Posterior vena cava (tissue), 2 donors: ENCODE data around the gene PHC1. TPM values are rescaled to one million over a fixed set of nuclear protein-coding genes. Genes with fewer than 3 reads are reported as not detected.
"Not testable (repeated sequence)": the region's sequence is repeated elsewhere in the genome, so short reads cannot be mapped to it uniquely, and the experiment has no call there.

ENCODE experiments used
- DNase-seq: peaks from one replicate; pipeline ENCODE4 v3.0.0-alpha.2; 2020; ENCODE audit warnings: low spot score
- intact Hi-C, 2 donors: fragments of 100-400 bp; cut with DNase I; formaldehyde crosslinking; loops; one replicate each; pipeline versions ENCODE4 v1.14.1 to v1.14.2; 2022 to 2023
- total RNA-seq, 2 donors: library from RNA; stranded (reverse); fragmentation: NEBNext Ultra II Directional; extraction: Animal tissue kit (Norgen Biotek cat#: 25700); gene quantifications; one replicate each; pipeline ENCODE4 v1.2.1, GENCODE V29; 2021
- donor health status: DM: yes; HTN: yes; CAD: no.
- donor health status: DM: yes; HTN: yes; CAD: no.

Gene PHC1
- total RNA-seq, 2 donors from 2014 or later, result 31.1 to 36.6 TPM

DNA sequence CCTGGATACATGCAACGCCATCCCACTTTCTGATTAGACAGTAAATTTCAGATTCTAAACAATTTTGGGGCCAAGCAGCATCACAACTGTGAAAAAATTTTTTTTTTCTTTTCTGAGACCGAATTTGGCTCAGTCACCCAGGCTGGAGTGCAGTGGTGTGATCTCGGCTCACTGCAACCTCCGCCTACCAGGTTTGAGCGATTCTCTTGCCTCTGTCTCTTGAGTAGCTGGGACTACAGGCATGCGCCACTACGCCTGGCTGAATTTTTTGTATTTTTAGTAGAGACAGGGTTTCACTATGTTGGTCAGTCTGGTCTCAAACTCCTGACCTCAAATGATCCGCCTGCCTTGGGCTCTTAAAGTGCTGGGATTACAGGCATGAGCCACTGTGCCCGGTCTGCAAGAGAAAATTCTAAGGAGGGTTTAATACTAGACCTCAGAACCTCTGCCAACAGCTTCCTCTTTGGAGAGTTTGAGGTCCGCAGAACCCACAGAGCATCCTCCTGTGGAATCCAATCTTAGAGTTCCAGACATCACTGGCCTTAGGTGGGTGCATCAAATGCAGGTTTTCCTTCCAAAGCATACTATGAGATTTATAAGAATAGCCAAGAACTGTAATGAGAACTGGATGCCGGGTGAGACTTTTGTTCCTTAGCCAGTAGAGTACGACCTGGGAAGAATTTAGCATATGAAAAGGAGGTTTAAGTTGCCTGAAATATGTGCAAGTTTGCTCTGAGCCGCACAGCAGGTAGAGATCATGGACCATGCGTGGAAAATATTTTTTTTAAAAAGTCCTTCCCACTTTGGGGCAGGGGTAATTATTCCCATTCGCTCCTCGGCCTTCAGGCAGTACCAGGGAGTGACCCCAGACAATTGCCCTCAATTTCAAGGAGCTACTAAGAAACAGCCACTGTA, 7.8 kb upstream of the PHC1 start:
- DNase-seq, result no peak
- intact Hi-C loops, result no loop called here

DNA sequence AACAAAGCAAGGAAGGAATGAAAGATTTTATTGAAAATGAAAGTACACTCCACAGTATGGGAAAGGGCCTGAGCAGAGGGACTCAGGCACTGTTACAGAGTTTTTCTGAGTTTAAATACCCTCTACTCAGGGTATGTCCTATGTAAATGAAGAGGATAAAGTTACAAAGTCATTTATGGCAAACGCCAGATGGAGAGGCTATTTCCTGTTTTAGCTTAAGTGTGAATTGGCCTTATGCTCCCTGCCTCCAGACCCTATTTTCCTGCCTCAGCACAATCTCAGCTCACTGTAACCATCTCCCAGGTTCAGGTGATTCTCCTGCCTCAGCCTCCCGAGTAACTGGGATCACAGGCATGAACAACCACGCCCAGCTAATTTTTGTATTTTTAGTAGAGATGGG, 6.8 kb upstream of the PHC1 start:
- intact Hi-C loops, result no loop called here

DNA sequence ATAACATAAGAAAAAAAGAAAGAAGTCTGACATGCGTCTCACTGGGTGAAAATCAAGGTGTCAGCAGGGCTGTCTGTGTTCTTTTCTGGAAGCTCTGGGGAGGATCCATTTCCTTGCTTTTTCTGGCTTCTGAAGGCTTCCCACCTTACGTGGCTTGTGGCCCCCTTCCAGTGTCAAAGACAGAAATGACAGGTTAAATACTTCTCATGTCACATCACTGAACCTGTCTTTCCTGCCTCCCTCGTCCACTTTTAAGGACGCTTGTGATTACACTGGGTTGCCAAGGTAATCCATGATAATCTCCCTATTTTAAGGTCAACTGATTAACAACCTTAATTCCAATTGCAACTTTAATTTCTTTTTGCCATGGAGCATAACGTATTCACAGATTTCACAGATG, 4.6 kb upstream of the PHC1 start:
- no peak for DNase-seq
- intact Hi-C loops, result no loop called here

More for the DNA sequence above, 6.8 kb upstream of the PHC1 start:
- no peak for DNase-seq

DNA sequence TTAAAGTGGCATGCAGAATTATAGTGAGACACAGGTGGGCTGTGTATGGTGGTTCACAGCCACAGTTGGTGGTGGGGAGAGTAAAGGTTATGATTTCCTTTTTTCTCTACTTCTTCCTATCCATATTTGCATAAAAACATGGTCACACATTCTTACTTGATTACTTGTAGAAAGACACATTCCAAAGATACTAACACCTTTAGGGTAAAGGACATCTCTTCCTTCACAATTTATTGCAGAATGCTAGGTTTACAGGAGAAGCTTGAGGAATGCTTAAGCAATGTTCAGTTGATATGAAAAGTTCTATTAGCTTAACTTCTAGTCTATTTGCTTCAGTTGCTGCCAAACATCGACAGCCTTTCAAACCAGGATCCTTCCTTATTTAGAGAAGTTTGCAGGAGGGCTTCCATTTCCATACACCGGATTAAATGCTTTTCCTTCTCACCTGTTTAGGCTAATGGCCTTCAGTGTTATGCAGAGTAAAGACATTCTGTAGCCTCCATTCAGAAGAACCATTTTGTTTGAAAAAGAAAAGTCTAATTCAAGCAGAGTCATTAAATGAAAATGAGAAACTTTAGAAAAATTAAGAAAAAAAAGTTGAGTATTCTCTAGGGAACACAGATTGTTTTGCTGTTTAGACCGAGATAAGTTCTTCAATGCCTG, 2.6 kb upstream of the PHC1 start:
- intact Hi-C loops, result no loop called here
- no peak for DNase-seq

DNA sequence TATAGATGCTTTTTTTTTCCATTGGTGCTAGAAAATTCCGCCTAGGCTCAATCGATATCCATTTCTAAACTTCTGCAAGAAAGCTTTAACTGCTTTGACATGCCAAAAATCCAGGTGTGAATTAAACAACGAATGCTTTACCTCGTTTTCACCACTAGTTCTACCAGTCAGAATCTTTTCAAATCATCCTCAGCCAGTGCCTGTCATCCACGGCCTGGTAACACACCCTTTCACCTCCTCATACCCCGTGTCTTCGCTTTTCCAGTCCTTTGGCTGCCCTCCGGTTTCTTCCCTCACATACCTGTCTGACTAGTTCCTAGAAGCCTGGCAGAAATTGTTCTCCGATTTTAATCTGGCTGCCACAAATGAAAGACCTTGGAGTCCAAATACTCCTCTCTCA, 1.4 kb upstream of the PHC1 start:
- intact Hi-C loops, result no loop called here
- no peak for DNase-seq

DNA sequence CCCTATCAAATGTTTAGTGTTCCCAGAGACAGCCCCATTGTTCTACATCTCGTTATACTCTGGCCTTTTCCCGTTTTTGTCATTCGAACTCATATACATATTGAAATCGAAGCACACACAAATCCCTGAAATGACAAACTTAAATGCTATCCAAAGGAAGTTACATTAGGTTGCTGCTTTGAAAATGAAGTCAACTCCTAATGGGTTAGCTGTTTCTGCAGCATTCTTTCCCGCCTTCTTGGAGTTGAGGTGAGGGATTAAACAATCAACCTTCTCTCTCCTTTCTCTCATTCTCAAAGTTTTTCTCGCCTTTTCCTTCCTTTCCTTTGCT, 642 bp upstream of the PHC1 start:
- DNase-seq, result no peak
- intact Hi-C loops, result no loop called here

DNA sequence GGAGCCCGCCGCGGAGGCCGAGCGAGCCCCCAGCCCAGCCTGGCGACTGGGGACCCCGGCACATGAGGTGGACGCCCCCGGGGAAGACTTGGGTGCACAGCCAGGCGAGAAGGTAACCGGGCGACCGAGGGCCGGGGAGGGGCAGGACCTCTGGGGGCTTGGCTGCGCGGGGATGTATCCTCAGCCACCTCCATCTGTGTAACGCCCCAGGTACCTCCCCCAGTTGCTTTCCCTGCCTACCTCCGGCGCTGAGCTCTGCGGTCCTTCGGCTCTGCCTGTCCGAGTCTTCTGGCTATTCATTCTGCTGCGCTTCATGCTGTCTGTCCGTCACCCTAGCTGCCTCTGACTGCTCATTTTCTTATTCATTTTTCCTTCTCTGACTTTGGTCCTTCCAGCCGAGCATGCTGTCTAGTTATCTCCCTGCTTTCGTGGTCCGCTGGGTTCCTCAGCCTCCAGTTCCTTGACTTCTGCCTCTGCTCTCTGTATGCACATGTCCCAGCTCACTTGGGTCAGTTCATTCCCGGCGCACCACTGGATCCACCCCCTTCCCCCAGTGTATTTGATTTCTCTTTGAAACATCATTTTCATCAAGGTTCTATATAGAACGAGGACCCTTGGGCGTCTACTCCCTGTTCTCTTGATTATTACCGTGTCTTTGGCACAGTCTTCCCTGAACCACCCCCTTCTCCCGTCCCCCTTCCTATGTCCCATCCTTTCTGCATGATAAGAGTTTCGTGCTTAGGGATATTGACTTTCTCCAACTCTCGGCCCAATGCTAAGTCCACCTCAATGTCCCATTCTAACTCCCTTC, 612 bp downstream of the PHC1 start:
- peak; percentile 81 for DNase-seq
- intact Hi-C loops, result no loop called here

DNA sequence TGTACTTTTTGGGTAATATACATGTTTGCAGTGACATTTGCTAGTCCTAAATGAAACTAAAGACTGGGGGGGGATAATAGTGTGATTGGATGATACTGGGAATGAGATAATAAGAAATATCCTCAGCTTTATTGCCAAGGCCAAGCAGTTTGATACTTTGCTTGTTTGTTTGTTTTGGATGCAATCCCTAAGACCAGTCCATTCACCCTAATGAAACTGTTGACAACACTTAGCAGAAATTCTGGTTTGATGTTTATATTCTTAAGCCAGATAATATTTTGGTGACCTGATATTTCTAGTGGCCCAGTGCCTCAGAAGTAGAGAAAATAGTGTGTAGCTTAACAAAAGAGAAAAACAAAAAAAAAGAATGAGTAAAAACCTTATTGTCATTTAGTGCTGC, 1.8 kb downstream of the PHC1 start:
- intact Hi-C loops, result no loop called here
- no peak for DNase-seq

DNA sequence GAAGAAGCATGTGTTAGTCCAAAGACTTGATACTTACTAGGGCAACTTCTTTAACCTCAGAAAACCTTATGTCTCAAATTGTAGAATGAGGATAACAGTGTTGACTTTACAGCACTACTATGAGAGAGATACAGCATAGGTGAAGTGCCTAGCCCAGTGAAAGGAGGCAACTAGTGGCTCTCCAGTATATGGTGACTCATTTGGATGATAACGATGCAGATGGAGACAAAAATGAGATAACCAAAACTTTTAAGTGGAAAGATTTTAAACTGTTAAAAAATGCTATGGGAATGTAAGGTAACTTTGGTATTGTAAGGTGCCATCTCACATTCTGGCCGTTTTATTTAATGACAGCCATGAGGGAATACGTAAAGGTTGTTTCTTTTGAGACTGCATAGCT, 2.7 kb downstream of the PHC1 start:
- intact Hi-C loops, result no loop called here
- no peak for DNase-seq

DNA sequence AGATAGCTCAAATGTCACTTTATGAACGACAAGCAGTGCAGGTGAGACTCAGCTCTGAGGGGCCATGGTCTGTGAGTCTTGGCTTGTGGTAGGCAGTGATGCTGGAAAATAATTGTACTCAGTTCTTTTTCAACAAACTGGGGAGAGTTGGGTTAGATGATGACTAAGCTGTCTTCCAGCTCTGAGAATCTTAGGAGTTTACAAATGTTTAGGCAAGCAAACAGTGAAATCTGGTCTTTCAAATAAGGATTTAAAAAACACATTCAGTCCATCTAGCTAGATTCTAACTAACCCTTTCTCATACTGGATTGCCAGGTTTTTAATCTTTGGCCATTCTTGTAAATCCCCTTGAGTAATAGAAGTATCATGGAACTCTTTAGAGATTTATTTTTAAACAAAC, 3.4 kb downstream of the PHC1 start:
- intact Hi-C loops, result no loop called here
- DNase-seq, result no peak

DNA sequence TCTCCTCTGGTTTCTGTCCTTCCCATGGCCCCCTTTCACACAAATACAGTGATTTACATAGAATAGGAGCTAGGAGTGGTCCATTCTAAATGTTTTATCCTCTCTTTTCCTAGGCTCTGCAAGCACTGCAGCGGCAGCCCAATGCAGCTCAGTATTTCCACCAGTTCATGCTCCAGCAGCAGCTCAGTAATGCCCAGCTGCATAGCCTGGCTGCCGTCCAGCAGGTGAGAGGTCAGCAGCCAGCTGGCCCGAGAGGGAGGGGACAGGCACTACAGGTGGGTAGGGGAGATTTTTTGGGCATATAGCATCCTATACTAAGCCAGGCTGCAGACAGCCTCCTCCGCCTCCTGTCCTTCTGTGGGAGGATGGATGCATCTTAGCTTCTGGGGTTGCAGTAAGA, 5.3 kb downstream of the PHC1 start:
- DNase-seq, intact Hi-C loops: not testable (repeated sequence)

DNA sequence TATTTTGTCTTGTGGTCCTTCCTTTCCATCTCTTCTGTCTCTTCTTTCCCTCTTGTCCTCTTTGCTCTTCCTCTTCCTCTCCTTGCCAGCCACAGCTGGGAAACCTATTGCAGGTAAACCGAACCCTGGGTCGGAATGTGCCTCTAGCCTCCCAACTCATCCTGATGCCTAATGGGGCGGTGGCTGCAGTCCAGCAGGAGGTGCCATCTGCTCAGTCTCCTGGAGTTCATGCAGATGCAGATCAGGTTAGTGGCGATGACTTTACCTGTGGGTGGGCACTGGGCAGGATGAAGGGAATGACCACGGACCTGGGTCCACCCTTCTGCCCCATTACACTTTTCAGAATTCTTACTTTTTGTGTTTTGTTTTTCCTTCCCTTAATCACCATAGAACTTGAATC, 8.2 kb downstream of the PHC1 start:
- intact Hi-C loops, result no loop called here
- no peak for DNase-seq

DNA sequence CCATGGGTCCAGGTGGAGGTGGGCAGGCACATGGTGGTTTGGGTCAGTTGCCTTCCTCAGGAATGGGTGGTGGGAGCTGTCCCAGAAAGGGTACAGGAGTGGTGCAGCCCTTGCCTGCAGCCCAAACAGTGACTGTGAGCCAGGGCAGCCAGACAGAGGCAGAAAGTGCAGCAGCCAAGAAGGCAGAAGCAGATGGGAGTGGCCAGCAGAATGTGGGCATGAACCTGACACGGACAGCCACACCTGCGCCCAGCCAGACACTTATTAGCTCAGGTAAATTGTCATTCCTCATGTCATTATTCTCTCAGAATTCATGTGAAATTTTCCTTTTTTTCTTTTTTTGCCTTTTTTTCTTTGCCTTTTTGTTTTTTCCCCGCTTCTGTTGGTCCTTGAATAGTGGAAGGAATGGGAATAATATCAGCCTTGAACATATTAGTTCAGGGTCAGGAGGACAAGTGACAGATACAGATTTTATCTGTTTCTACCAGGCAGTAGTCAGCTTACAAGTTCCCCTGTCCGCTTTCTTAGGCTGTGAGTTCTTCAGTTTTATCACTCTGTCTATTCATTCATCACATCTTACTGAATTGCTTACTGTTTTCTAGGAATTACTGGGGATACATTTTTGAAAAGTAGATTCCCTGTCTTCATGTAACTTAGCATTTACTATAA, 16.5 kb downstream of the PHC1 start:
- intact Hi-C loops, DNase-seq: not testable (repeated sequence)

DNA sequence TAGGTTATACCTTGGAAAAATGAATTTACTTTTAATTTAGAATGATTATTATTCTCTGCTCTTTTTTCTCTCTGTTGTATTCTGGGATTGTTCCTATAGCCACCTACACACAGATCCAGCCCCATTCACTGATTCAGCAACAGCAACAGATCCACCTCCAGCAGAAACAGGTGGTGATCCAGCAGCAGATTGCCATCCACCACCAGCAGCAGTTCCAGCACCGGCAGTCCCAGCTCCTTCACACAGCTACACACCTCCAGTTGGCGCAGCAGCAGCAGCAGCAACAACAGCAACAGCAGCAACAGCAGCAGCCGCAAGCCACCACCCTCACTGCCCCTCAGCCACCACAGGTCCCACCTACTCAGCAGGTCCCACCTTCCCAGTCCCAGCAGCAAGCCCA, 18.2 kb downstream of the PHC1 start:
- DNase-seq, intact Hi-C loops: not testable (repeated sequence)

DNA sequence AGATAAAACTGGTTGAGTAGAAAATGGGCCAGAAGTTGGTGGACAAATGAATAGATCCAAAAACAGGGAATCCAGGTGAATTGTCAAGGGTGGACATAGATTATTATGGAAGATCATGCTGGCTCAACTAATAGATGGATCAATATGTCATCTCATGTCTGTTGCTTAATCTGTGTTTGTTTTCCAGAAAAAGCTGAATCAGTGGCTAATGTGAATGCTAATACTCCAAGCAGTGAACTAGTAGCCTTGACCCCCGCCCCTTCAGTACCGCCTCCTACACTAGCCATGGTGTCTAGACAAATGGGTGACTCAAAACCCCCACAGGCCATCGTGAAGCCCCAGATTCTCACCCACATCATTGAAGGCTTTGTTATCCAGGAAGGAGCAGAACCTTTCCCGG, 19.8 kb downstream of the PHC1 start:
- DNase-seq, intact Hi-C loops: not testable (repeated sequence)

DNA sequence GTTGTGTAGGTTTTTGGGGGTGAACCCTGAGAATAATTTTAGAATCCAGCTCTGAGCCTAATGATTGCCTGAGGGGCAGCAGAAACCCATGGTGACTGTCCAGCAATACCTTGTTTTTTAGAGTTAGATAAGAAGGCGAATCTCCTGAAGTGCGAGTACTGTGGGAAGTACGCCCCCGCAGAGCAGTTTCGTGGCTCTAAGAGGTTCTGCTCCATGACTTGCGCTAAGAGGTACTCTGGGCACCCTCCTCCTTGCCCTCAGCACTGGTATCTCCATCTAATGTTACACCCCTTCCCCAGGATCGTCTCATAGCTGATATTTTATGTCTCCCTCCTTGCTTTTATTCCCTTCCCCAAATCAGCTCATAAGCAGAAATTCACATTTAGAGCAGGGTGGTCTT, 22.4 kb downstream of the PHC1 start:
- intact Hi-C loops, result no loop called here
- DNase-seq, result no peak

DNA sequence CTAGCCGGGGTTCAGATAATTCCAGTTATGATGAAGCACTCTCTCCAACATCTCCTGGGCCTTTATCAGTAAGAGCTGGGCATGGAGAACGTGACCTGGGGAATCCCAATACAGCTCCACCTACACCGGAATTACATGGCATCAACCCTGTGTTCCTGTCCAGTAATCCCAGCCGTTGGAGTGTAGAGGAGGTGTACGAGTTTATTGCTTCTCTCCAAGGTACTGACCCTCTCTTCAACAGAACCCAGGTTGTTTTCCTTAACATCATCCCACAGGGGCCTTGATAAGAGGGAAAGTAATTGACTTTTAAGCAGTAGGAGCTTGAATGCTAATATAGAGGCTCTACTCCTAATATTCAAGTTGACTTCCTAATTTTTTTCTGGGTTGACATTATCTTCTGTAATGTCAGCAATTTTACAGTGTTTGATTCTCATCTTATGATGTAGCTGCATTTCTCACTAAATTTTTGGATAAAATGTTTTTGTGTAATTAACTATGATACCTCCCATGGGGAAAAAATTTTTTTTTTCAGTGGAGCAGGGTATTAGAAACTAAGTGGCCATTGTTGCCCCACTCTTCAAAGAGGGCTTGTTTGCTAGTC, 23.6 kb downstream of the PHC1 start:
- intact Hi-C loops, DNase-seq: not testable (repeated sequence)

DNA sequence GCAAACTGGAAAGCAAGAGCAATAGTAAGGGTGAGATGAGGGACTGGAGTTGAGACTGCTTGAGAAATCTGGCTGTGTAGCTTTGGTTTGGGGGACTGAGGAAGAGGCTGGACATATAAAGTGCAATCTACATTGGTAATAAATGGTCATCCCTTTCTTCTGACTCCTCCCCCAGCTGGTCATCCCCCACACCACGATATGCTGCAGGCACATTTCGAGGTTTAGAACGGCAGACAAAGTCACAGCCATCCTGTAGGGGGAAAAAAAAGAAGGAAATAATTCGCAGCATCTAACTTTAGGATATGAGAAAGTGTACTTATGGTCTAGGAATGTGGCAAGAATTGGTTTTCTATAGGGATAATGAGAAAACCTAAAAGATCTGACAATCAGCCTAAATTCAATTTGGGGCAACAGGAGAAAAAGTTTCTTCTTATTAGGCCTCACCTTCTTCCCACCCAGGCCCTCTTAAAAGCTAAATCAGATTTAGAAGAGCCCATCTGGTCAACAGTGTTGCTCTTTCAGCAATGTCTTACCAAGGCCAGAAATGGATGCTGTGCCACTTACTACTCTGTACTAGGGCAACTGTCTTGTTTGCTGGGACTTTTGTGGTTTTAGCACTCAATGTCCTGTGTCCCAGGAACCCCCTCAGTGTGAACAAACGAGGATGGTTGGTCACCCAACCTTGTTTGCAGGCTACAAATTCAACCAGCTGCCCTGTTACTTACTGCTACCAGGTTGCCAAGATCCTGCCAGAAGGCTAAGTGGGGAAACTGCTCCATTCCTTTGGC, 27.6 kb downstream of the PHC1 start:
- intact Hi-C loops, result no loop called here
- DNase-seq, result no peak
